HL-60 (cell line): ENCODE results near the gene TRAPPC14.

Source experiments
- DNase-seq, 2 experiments: peaks; one replicate each; pipeline ENCODE4 v3.0.0-alpha.2; 2010 to 2020; ENCODE audit warnings: low read depth in 1 of 2, low spot score in 1 of 2
- H3K27ac ChIP-seq: fragments of 250-450 bp; sonication (Bioruptor Pico); replicated peaks from 2 replicates; pipeline ENCODE4 v1.5.1; 2020; ENCODE audit warnings: mild to moderate bottlenecking, moderate library complexity
- H3K27me3 ChIP-seq: fragments of 250-450 bp; sonication (Bioruptor Pico); 2 replicates; pipeline ENCODE4 v1.5.1; 2021; ENCODE audit warnings: mild to moderate bottlenecking, moderate library complexity; ENCODE audit not compliant: insufficient read depth, poor library complexity, severe bottlenecking
- H3K4me3 ChIP-seq: replicated peaks from 2 replicates; pipeline ENCODE4 v1.5.1; 2011; ENCODE audit warnings: mild to moderate bottlenecking, control low read depth, low read length; ENCODE audit not compliant: insufficient read depth
- GABPA ChIP-seq: IDR thresholded peaks from 2 replicates; pipeline ENCODE4 v1.6.1; 2012; ENCODE audit warnings: low read depth
- POLR2AphosphoS5 ChIP-seq: IDR thresholded peaks from 2 replicates; pipeline ENCODE4 v1.6.1; 2012; ENCODE audit warnings: low read depth
- SPI1 ChIP-seq: IDR thresholded peaks from 2 replicates; pipeline ENCODE4 v1.6.1; 2012; ENCODE audit warnings: low read depth, mild to moderate bottlenecking, borderline replicate concordance
- TF ChIP-seq, protein P1 (sequence below): IDR thresholded peaks from one replicate; pipeline ENCODE4 v1.5.1; 2011; ENCODE audit warnings: low read length, control low read depth, inconsistent platforms; ENCODE audit not compliant: insufficient read depth
- TF ChIP-seq, protein P2 (sequence below): IDR thresholded peaks from 2 replicates; pipeline ENCODE4 v1.6.1; 2012; ENCODE audit warnings: low read depth; ENCODE audit not compliant: insufficient replicate concordance

TRAPPC14 gene

DNA sequence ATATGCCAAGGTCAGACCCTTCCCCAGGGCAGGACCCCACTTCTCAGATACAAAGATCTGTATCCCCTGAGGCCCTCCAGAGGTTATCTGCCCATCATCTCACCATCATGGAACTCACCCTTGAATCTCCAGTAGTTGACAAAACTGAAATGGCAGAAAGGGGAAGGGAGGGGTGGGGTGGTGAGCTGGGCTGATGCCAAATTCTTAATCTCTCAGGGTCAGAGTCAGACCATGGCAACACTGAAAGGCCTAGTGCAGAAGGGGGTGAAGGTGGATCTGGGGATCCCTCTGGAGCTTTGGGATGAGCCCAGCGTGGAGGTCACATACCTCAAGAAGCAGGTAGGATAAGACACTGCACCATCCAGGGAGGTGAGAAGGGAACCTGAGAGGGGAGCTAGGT is 36.0 kb downstream of the TRAPPC14 start:
- DNase-seq: no peak
- H3K27ac ChIP-seq: no peak overlapping the region
- TF ChIP-seq, protein P1, sequence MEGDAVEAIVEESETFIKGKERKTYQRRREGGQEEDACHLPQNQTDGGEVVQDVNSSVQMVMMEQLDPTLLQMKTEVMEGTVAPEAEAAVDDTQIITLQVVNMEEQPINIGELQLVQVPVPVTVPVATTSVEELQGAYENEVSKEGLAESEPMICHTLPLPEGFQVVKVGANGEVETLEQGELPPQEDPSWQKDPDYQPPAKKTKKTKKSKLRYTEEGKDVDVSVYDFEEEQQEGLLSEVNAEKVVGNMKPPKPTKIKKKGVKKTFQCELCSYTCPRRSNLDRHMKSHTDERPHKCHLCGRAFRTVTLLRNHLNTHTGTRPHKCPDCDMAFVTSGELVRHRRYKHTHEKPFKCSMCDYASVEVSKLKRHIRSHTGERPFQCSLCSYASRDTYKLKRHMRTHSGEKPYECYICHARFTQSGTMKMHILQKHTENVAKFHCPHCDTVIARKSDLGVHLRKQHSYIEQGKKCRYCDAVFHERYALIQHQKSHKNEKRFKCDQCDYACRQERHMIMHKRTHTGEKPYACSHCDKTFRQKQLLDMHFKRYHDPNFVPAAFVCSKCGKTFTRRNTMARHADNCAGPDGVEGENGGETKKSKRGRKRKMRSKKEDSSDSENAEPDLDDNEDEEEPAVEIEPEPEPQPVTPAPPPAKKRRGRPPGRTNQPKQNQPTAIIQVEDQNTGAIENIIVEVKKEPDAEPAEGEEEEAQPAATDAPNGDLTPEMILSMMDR: no peak
- TF ChIP-seq GABPA (no peak), POLR2AphosphoS5 (no peak), SPI1 (no peak)
- TF ChIP-seq, protein P2, sequence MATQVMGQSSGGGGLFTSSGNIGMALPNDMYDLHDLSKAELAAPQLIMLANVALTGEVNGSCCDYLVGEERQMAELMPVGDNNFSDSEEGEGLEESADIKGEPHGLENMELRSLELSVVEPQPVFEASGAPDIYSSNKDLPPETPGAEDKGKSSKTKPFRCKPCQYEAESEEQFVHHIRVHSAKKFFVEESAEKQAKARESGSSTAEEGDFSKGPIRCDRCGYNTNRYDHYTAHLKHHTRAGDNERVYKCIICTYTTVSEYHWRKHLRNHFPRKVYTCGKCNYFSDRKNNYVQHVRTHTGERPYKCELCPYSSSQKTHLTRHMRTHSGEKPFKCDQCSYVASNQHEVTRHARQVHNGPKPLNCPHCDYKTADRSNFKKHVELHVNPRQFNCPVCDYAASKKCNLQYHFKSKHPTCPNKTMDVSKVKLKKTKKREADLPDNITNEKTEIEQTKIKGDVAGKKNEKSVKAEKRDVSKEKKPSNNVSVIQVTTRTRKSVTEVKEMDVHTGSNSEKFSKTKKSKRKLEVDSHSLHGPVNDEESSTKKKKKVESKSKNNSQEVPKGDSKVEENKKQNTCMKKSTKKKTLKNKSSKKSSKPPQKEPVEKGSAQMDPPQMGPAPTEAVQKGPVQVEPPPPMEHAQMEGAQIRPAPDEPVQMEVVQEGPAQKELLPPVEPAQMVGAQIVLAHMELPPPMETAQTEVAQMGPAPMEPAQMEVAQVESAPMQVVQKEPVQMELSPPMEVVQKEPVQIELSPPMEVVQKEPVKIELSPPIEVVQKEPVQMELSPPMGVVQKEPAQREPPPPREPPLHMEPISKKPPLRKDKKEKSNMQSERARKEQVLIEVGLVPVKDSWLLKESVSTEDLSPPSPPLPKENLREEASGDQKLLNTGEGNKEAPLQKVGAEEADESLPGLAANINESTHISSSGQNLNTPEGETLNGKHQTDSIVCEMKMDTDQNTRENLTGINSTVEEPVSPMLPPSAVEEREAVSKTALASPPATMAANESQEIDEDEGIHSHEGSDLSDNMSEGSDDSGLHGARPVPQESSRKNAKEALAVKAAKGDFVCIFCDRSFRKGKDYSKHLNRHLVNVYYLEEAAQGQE: no peak
- no peaks in the 10 kb centered on the region for H3K27me3 ChIP-seq
- no peak overlapping the region for H3K4me3 ChIP-seq

DNA sequence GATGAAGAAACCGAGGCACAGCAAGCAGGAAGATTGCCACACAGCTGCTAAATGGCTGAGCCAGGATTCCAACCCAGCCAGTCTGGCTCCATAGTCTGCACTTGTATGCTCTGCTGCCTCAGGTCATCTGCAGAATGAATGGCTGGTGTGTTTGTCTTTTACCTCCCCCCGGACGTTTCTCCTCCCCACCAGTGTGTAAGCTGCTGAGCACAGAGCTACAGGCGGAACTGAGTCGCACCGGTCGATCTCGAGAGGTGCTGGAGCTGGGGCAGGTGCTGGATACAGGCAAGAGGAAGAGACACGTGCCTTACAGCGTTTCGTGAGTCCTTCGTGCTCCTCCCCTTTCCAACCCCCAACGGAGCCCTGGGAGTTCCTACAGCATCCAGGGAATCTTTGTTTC is 36.5 kb downstream of the TRAPPC14 start:
- TF ChIP-seq POLR2AphosphoS5 (no peak), SPI1 (no peak), GABPA (no peak)
- TF ChIP-seq, protein P1: no peak
- TF ChIP-seq, protein P2: no peak
- Histone ChIP-seq H3K27me3 (no peaks in the 10 kb centered on the region), H3K27ac (no peak overlapping the region), H3K4me3 (no peak overlapping the region)
- no peak for DNase-seq

DNA sequence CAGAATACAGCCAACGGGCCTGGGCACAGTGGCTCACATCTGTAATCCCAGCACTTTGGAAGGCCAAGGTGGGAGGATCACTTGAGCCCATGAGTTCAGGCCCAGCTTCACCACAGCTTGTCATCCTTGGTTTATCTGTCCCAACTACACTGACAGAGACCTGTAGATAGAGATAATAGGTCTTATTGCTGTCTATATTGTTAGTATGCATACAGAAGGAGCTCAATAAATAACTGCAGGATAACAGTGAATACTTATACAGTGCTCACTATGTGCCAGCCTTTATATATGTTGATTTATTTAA is 37.8 kb downstream of the TRAPPC14 start:
- Histone ChIP-seq H3K27ac (peak overlapping the region; percentile 97), H3K4me3 (no peak overlapping the region), H3K27me3 (no peaks in the 10 kb centered on the region)
- TF ChIP-seq SPI1 (no peak), POLR2AphosphoS5 (no peak)
- DNase-seq: no peak

DNA sequence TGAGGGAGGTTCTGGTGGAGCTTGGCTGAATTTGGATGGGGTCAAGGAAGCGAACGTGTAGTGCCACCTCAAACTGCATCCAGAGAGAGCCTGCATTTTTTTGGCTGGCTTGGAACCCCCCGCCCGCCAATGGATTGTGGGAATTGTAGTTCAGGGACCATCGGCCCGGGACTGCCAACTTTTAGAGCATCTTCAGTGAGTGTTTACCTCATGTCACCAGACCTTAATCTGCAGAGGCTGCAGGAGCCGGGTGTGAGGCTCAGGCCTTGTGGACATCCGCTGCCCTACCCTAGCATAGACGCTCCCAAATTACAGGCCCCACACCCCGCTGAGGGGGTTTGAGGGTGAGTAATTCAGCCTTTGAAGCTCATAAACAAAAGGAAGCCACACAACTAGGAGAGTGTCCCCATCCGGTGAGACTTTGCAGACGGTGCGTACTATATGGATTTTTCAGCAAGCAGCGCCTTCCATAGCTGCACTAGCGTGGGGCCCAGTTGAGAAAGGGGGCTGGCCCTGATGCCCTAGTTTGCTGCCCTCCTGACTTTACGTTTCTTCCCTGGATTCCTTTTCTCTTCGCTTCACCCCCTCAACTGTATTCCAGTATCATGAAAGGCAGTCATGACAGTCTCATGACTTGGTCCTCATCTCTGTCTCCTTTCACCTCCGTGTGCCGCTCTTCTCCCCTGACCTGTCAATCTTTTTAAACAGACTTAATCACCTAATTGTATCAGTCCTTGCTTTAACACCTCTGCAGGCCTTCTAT is 38.4 kb downstream of the TRAPPC14 start:
- H3K27ac ChIP-seq: peak overlapping the region; percentile 97
- no peaks in the 10 kb centered on the region for H3K27me3 ChIP-seq
- TF ChIP-seq, protein P2: no peak
- no peak for TF ChIP-seq SPI1
- TF ChIP-seq, protein P1: no peak
- no peak for TF ChIP-seq GABPA
- peak overlapping the region; percentile 77 for H3K4me3 ChIP-seq
- DNase-seq: peak in 1 of 2 experiments; percentile 61
